ENCODE measurements around the gene CD46.

The CD46 gene

GRCh38 chr1:207833381-207833780 is 81.5 kb downstream of the CD46 start:
- Histone ChIP-seq H3K4me3 (ENCODE audit: low read length) (no peak overlapping the region), H3K9ac (ENCODE audit: low read length) (no peak overlapping the region), H3K27me3 (replicated peaks; ENCODE audit: control insufficient read depth, insufficient read depth, low read length) (no peaks in the 10 kb centered on the region), H3K36me3 (ENCODE audit: control insufficient read depth, insufficient read depth, low read length, severe bottlenecking) (no peaks in the 10 kb centered on the region), H3K9me3 (ENCODE audit: control insufficient read depth, low read length) (no peaks in the 10 kb centered on the region), H3K4me1 (ENCODE audit: control insufficient read depth, insufficient read depth, low read length) (no peaks in the 10 kb centered on the region)
- DNase-seq (ENCODE audit: low read depth), result no peak

GRCh38 chr1:207833956-207834660 is 82.3 kb downstream of the CD46 start:
- Histone ChIP-seq H3K36me3 (ENCODE audit: control insufficient read depth, insufficient read depth, low read length, severe bottlenecking) (no peaks in the 10 kb centered on the region), H3K4me1 (ENCODE audit: control insufficient read depth, insufficient read depth, low read length) (no peaks in the 10 kb centered on the region), H3K9ac (ENCODE audit: low read length) (no peak overlapping the region), H3K4me3 (ENCODE audit: low read length) (no peak overlapping the region), H3K9me3 (ENCODE audit: control insufficient read depth, low read length) (no peaks in the 10 kb centered on the region), H3K27me3 (replicated peaks; ENCODE audit: control insufficient read depth, insufficient read depth, low read length) (no peaks in the 10 kb centered on the region)
- DNase-seq (ENCODE audit: low read depth), result no peak

- Histone ChIP-seq H3K36me3 (ENCODE audit: control insufficient read depth, insufficient read depth, low read length, severe bottlenecking) (no peaks in the 10 kb centered on the region), H3K9me3 (ENCODE audit: control insufficient read depth, low read length) (no peaks in the 10 kb centered on the region)
Measured at GRCh38 chr1:207835958-207836357, 84.1 kb downstream of the CD46 start.

GRCh38 chr1:207836591-207837347 is 84.9 kb downstream of the CD46 start:
- no peaks in the 10 kb centered on the region for H3K36me3 ChIP-seq (ENCODE audit: control insufficient read depth, insufficient read depth, low read length, severe bottlenecking)

More at GRCh38 chr1:207835958-207836357, 84.1 kb downstream of the CD46 start:
- no peak overlapping the region for H3K9ac ChIP-seq (ENCODE audit: low read length)
- no peak overlapping the region for H3K4me3 ChIP-seq (ENCODE audit: low read length)
- no peaks in the 10 kb centered on the region for H3K27me3 ChIP-seq (replicated peaks; ENCODE audit: control insufficient read depth, insufficient read depth, low read length)
- DNase-seq (ENCODE audit: low read depth), result no peak
- no peaks in the 10 kb centered on the region for H3K4me1 ChIP-seq (ENCODE audit: control insufficient read depth, insufficient read depth, low read length)

GRCh38 chr1:207837673-207838072 is 85.8 kb downstream of the CD46 start:
- H3K4me1 ChIP-seq (ENCODE audit: control insufficient read depth, insufficient read depth, low read length), result no peaks in the 10 kb centered on the region
- no peak for DNase-seq (ENCODE audit: low read depth)
- no peaks in the 10 kb centered on the region for H3K27me3 ChIP-seq (replicated peaks; ENCODE audit: control insufficient read depth, insufficient read depth, low read length)
- no peaks in the 10 kb centered on the region for H3K9me3 ChIP-seq (ENCODE audit: control insufficient read depth, low read length)
- H3K9ac ChIP-seq (ENCODE audit: low read length), result no peak overlapping the region
- no peak overlapping the region for H3K4me3 ChIP-seq (ENCODE audit: low read length)
- H3K36me3 ChIP-seq (ENCODE audit: control insufficient read depth, insufficient read depth, low read length, severe bottlenecking), result no peaks in the 10 kb centered on the region

More at GRCh38 chr1:207836591-207837347, 84.9 kb downstream of the CD46 start:
- Histone ChIP-seq H3K9ac (ENCODE audit: low read length) (no peak overlapping the region), H3K27me3 (replicated peaks; ENCODE audit: control insufficient read depth, insufficient read depth, low read length) (no peaks in the 10 kb centered on the region), H3K9me3 (ENCODE audit: control insufficient read depth, low read length) (no peaks in the 10 kb centered on the region), H3K4me3 (ENCODE audit: low read length) (no peak overlapping the region), H3K4me1 (ENCODE audit: control insufficient read depth, insufficient read depth, low read length) (no peaks in the 10 kb centered on the region)
- DNase-seq (ENCODE audit: low read depth), result no peak

GRCh38 chr1:207838156-207839082 is 86.6 kb downstream of the CD46 start:
- DNase-seq (ENCODE audit: low read depth), result no peak

GRCh38 chr1:207839083-207839413 is 87.2 kb downstream of the CD46 start:
- Histone ChIP-seq H3K9me3 (ENCODE audit: control insufficient read depth, low read length) (no peaks in the 10 kb centered on the region), H3K27me3 (replicated peaks; ENCODE audit: control insufficient read depth, insufficient read depth, low read length) (no peaks in the 10 kb centered on the region), H3K4me3 (ENCODE audit: low read length) (no peak overlapping the region), H3K4me1 (ENCODE audit: control insufficient read depth, insufficient read depth, low read length) (peaks cover 6% of the 10 kb centered on the region), H3K36me3 (ENCODE audit: control insufficient read depth, insufficient read depth, low read length, severe bottlenecking) (no peaks in the 10 kb centered on the region), H3K9ac (ENCODE audit: low read length) (no peak overlapping the region)
- DNase-seq (ENCODE audit: low read depth), result no peak

More at GRCh38 chr1:207838156-207839082, 86.6 kb downstream of the CD46 start:
- Histone ChIP-seq H3K4me3 (ENCODE audit: low read length) (no peak overlapping the region), H3K36me3 (ENCODE audit: control insufficient read depth, insufficient read depth, low read length, severe bottlenecking) (no peaks in the 10 kb centered on the region), H3K9ac (ENCODE audit: low read length) (no peak overlapping the region), H3K27me3 (replicated peaks; ENCODE audit: control insufficient read depth, insufficient read depth, low read length) (no peaks in the 10 kb centered on the region), H3K9me3 (ENCODE audit: control insufficient read depth, low read length) (no peaks in the 10 kb centered on the region), H3K4me1 (ENCODE audit: control insufficient read depth, insufficient read depth, low read length) (no peaks in the 10 kb centered on the region)

- H3K9ac ChIP-seq (ENCODE audit: low read length), result no peak overlapping the region
- peaks cover 17% of the 10 kb centered on the region for H3K4me1 ChIP-seq (ENCODE audit: control insufficient read depth, insufficient read depth, low read length)
- H3K9me3 ChIP-seq (ENCODE audit: control insufficient read depth, low read length), result no peaks in the 10 kb centered on the region
- H3K4me3 ChIP-seq (ENCODE audit: low read length), result no peak overlapping the region
- no peak for DNase-seq (ENCODE audit: low read depth)
- H3K27me3 ChIP-seq (replicated peaks; ENCODE audit: control insufficient read depth, insufficient read depth, low read length), result no peaks in the 10 kb centered on the region
- H3K36me3 ChIP-seq (ENCODE audit: control insufficient read depth, insufficient read depth, low read length, severe bottlenecking), result no peaks in the 10 kb centered on the region
Measured at GRCh38 chr1:207840380-207840779, 88.5 kb downstream of the CD46 start.

- DNase-seq (ENCODE audit: low read depth), result no peak
- H3K9me3 ChIP-seq (ENCODE audit: control insufficient read depth, low read length), result no peaks in the 10 kb centered on the region
- H3K4me1 ChIP-seq (ENCODE audit: control insufficient read depth, insufficient read depth, low read length), result peaks cover 17% of the 10 kb centered on the region
- H3K4me3 ChIP-seq (ENCODE audit: low read length), result no peak overlapping the region
- no peak overlapping the region for H3K9ac ChIP-seq (ENCODE audit: low read length)
- no peaks in the 10 kb centered on the region for H3K36me3 ChIP-seq (ENCODE audit: control insufficient read depth, insufficient read depth, low read length, severe bottlenecking)
- no peaks in the 10 kb centered on the region for H3K27me3 ChIP-seq (replicated peaks; ENCODE audit: control insufficient read depth, insufficient read depth, low read length)
Measured at GRCh38 chr1:207841293-207841692, 89.4 kb downstream of the CD46 start.

- H3K9ac ChIP-seq (ENCODE audit: low read length), result no peak overlapping the region
- H3K36me3 ChIP-seq (ENCODE audit: control insufficient read depth, insufficient read depth, low read length, severe bottlenecking), result no peaks in the 10 kb centered on the region
- H3K4me3 ChIP-seq (ENCODE audit: low read length), result no peak overlapping the region
- no peaks in the 10 kb centered on the region for H3K9me3 ChIP-seq (ENCODE audit: control insufficient read depth, low read length)
- DNase-seq (ENCODE audit: low read depth), result no peak
- H3K27me3 ChIP-seq (replicated peaks; ENCODE audit: control insufficient read depth, insufficient read depth, low read length), result no peaks in the 10 kb centered on the region
- peaks cover 17% of the 10 kb centered on the region for H3K4me1 ChIP-seq (ENCODE audit: control insufficient read depth, insufficient read depth, low read length)
Measured at GRCh38 chr1:207841901-207842300, 90.0 kb downstream of the CD46 start.

- H3K27me3 ChIP-seq (replicated peaks; ENCODE audit: control insufficient read depth, insufficient read depth, low read length), result no peaks in the 10 kb centered on the region
- H3K36me3 ChIP-seq (ENCODE audit: control insufficient read depth, insufficient read depth, low read length, severe bottlenecking), result no peaks in the 10 kb centered on the region
- no peaks in the 10 kb centered on the region for H3K9me3 ChIP-seq (ENCODE audit: control insufficient read depth, low read length)
- DNase-seq (ENCODE audit: low read depth), result no peak
- no peak overlapping the region for H3K9ac ChIP-seq (ENCODE audit: low read length)
- H3K4me1 ChIP-seq (ENCODE audit: control insufficient read depth, insufficient read depth, low read length), result peaks cover 17% of the 10 kb centered on the region
- no peak overlapping the region for H3K4me3 ChIP-seq (ENCODE audit: low read length)
Measured at GRCh38 chr1:207842506-207842905, 90.7 kb downstream of the CD46 start.

Measured in adipocyte (in vitro differentiated cells).